ENCODE measurements around the gene DCPS. TPM values are rescaled to one million over a fixed set of nuclear protein-coding genes. Genes with fewer than 3 reads are reported as not detected.

DCPS gene
- total and polyA plus RNA-seq, 7 experiments from 2014 or later = 11.0 to 39.2 (median 17.9) TPM

GRCh38 chr11:126350836-126351235 lies 47.0 kb downstream of the DCPS start:
- H3K27ac ChIP-seq (ENCODE audit: low read depth, low read length) = no peak overlapping the region
- POLR2A ChIA-PET = no interaction called here
- Mint-ChIP-seq H3K27ac (peak overlapping the region in 3 of 9 donors; percentile 7 to 59 (median 34)), H3K36me3 (peaks cover 0 to 18% (median 4%) of the 10 kb centered on the region in 5 donors), H3K4me3 (no peak overlapping the region), H3K27me3 (no peaks in the 10 kb centered on the region), H3K4me1 (peaks cover 25 to 57% (median 33%) of the 10 kb centered on the region in 7 donors), H3K9me3 (peaks cover 0 to 4% (median 0%) of the 10 kb centered on the region in 11 donors)
- no peak for DNase-seq
- H3K4me3 ChIP-seq (ENCODE audit: low read length) = no peak overlapping the region
- peaks cover 0 to 13% (median 0%) of the 10 kb centered on the region in 3 experiments for H3K36me3 ChIP-seq (ENCODE audit: control insufficient read depth in 2 of 3, insufficient read depth in 3 of 3, low read length in 3 of 3)
- H3K4me1 ChIP-seq (ENCODE audit: control insufficient read depth in 2 of 2, insufficient read depth in 2 of 2, low read length in 2 of 2) = peaks cover 4 to 9% of the 10 kb centered on the region in 2 donors
- intact Hi-C loops (cut with micrococcal nuclease) = loop anchor here in 1 of 2 donors (10.0 kb wide), 1 partner anchor 466 kb away; the partner anchor contains the start of gene HYLS1
- H3K9me3 ChIP-seq (ENCODE audit: control insufficient read depth in 2 of 3, low read length in 3 of 3) = no peaks in the 10 kb centered on the region
- CTCF ChIA-PET = no interaction called here
- ATAC-seq = no peak
- no peaks in the 10 kb centered on the region for H3K27me3 ChIP-seq (ENCODE audit: control insufficient read depth in 2 of 2, insufficient read depth in 2 of 2, low read length in 2 of 2)

GRCh38 chr11:126352163-126352562 lies 48.3 kb downstream of the DCPS start:
- ATAC-seq (no peak), DNase-seq (no peak)
- CTCF ChIA-PET = no interaction called here
- H3K27ac ChIP-seq (ENCODE audit: low read depth, low read length) = no peak overlapping the region
- Mint-ChIP-seq H3K4me1 (peaks cover 20 to 59% (median 33%) of the 10 kb centered on the region in 7 donors), H3K9me3 (peaks cover 0 to 4% (median 0%) of the 10 kb centered on the region in 11 donors), H3K27me3 (no peaks in the 10 kb centered on the region), H3K4me3 (peak overlapping the region in 1 of 10 donors; percentile 35), H3K27ac (peak overlapping the region in 1 of 9 donors; percentile 76), H3K36me3 (peaks cover 0 to 18% (median 4%) of the 10 kb centered on the region in 5 donors)
- POLR2A ChIA-PET = no interaction called here
- H3K36me3 ChIP-seq (ENCODE audit: control insufficient read depth in 2 of 3, insufficient read depth in 3 of 3, low read length in 3 of 3) = peaks cover 0 to 11% (median 0%) of the 10 kb centered on the region in 3 experiments
- no peaks in the 10 kb centered on the region for H3K9me3 ChIP-seq (ENCODE audit: control insufficient read depth in 2 of 3, low read length in 3 of 3)
- intact Hi-C loops (cut with micrococcal nuclease) = loop anchor here in 1 of 2 donors (10.0 kb wide), 1 partner anchor 467 kb away; the partner anchor contains the start of gene HYLS1
- H3K4me1 ChIP-seq (ENCODE audit: control insufficient read depth in 2 of 2, insufficient read depth in 2 of 2, low read length in 2 of 2) = peaks cover 8 to 14% of the 10 kb centered on the region in 2 donors
- no peaks in the 10 kb centered on the region for H3K27me3 ChIP-seq (ENCODE audit: control insufficient read depth in 2 of 2, insufficient read depth in 2 of 2, low read length in 2 of 2)
- no peak overlapping the region for H3K4me3 ChIP-seq (ENCODE audit: low read length)

GRCh38 chr11:126352934-126353801 lies 49.3 kb downstream of the DCPS start:
- H3K36me3 ChIP-seq (ENCODE audit: control insufficient read depth in 2 of 3, insufficient read depth in 3 of 3, low read length in 3 of 3) = peaks cover 0 to 7% (median 0%) of the 10 kb centered on the region in 3 experiments
- ATAC-seq (peak; percentile 26), DNase-seq (no peak)
- Mint-ChIP-seq H3K27ac (peak overlapping the region in 5 of 9 donors; percentile 43 to 76 (median 64)), H3K36me3 (peaks cover 0 to 18% (median 4%) of the 10 kb centered on the region in 5 donors), H3K27me3 (no peaks in the 10 kb centered on the region), H3K9me3 (peaks cover 0 to 4% (median 0%) of the 10 kb centered on the region in 11 donors), H3K4me3 (peak overlapping the region in 9 of 10 donors; percentile 34 to 90 (median 51)), H3K4me1 (peaks cover 20 to 59% (median 33%) of the 10 kb centered on the region in 7 donors)
- POLR2A ChIA-PET = no interaction called here
- H3K4me3 ChIP-seq (ENCODE audit: low read length) = no peak overlapping the region
- no peaks in the 10 kb centered on the region for H3K9me3 ChIP-seq (ENCODE audit: control insufficient read depth in 2 of 3, low read length in 3 of 3)
- no peaks in the 10 kb centered on the region for H3K27me3 ChIP-seq (ENCODE audit: control insufficient read depth in 2 of 2, insufficient read depth in 2 of 2, low read length in 2 of 2)
- H3K27ac ChIP-seq (ENCODE audit: low read depth, low read length) = no peak overlapping the region
- H3K4me1 ChIP-seq (ENCODE audit: control insufficient read depth in 2 of 2, insufficient read depth in 2 of 2, low read length in 2 of 2) = peaks cover 8 to 14% of the 10 kb centered on the region in 2 donors
- CTCF ChIA-PET = interaction anchor here (0.6 kb wide), 1 partner anchor 51 kb away, joined by 8 read pairs; no protein-coding TSS in a partner anchor
- intact Hi-C loops (cut with micrococcal nuclease) = loop anchor here in 1 of 2 donors (1.0 to 10.0 kb wide), 2 partner anchors 35 to 468 kb away; partner anchors contain the start of gene HYLS1

- Histone ChIP-seq H3K36me3 (ENCODE audit: control insufficient read depth in 2 of 3, insufficient read depth in 3 of 3, low read length in 3 of 3) (no peaks in the 10 kb centered on the region), H3K9me3 (ENCODE audit: control insufficient read depth in 2 of 3, low read length in 3 of 3) (no peaks in the 10 kb centered on the region), H3K27me3 (ENCODE audit: control insufficient read depth in 2 of 2, insufficient read depth in 2 of 2, low read length in 2 of 2) (no peaks in the 10 kb centered on the region), H3K4me1 (ENCODE audit: control insufficient read depth in 2 of 2, insufficient read depth in 2 of 2, low read length in 2 of 2) (peaks cover 8 to 14% of the 10 kb centered on the region in 2 donors), H3K4me3 (ENCODE audit: low read length) (peak overlapping the region; percentile 74), H3K27ac (ENCODE audit: low read depth, low read length) (peak overlapping the region; percentile 51)
- Mint-ChIP-seq H3K36me3 (peaks cover 0 to 18% (median 4%) of the 10 kb centered on the region in 5 donors), H3K4me3 (peak overlapping the region; percentile 77 to 95 (median 88)), H3K9me3 (peaks cover 0 to 4% (median 0%) of the 10 kb centered on the region in 11 donors), H3K4me1 (peaks cover 21 to 46% (median 29%) of the 10 kb centered on the region in 7 donors), H3K27ac (peak overlapping the region in 7 of 9 donors; percentile 19 to 91 (median 69)), H3K27me3 (no peaks in the 10 kb centered on the region)
- POLR2A ChIA-PET = interaction anchor here (1.2 kb wide), 1 partner anchor 86 kb away, joined by 3 read pairs; the partner anchor contains the start of genes FOXRED1 and SRPRA
- DNase-seq (peak in 1 of 9 donors; percentile 6), ATAC-seq (peak; percentile 2)
- intact Hi-C loops (cut with micrococcal nuclease) = loop anchor here (1.0 to 10.0 kb wide), 6 partner anchors 50 to 470 kb away; partner anchors contain the start of genes DCPS (in 2 of the 2), HYLS1 (in 2 of the 2), FAM118B (in 1 of the 2) and FOXRED1 (in 1 of the 2)
- CTCF ChIA-PET = interaction anchor here (1.0 kb wide), 1 partner anchor 126 kb away, joined by 4 read pairs; no protein-coding TSS in a partner anchor
Observed at GRCh38 chr11:126354631-126355323, 50.9 kb downstream of the DCPS start.

GRCh38 chr11:126355324-126355925 lies 51.6 kb downstream of the DCPS start, which contains the start of gene ST3GAL4:
Gene ST3GAL4, plus strand, starts transcription at chr11:126355686. Its CDS starts 50,470 bp downstream, at chr11:126406156.
- H3K27me3 Mint-ChIP-seq = no peaks in the 10 kb centered on the region
- intact Hi-C loops (cut with micrococcal nuclease) = loop anchor here (1.0 to 10.0 kb wide), 6 partner anchors 51 to 471 kb away; partner anchors contain the start of genes DCPS (in 2 of the 2), HYLS1 (in 2 of the 2), FAM118B (in 1 of the 2) and FOXRED1 (in 1 of the 2)

More at GRCh38 chr11:126355324-126355925, 51.6 kb downstream of the DCPS start, which contains the start of gene ST3GAL4:
- DNase-seq = peak; percentile 8 to 83 (median 36)
- ChIA-PET POLR2A (interaction anchor here (1.2 kb wide), 1 partner anchor 87 kb away, joined by 3 read pairs; the partner anchor contains the start of genes FOXRED1 and SRPRA), CTCF (interaction anchor here (1.0 kb wide), 2 partner anchors 19 to 125 kb away, joined by 3 to 4 read pairs; no protein-coding TSS in a partner anchor)
- H3K27me3 ChIP-seq (ENCODE audit: control insufficient read depth in 2 of 2, insufficient read depth in 2 of 2, low read length in 2 of 2) = no peaks in the 10 kb centered on the region
- Mint-ChIP-seq H3K4me3 (peak within 1 kb of the TSS; percentile 77 to 95 (median 88)), H3K4me1 (peaks cover 21 to 46% (median 29%) of the 10 kb centered on the region in 7 donors), H3K36me3 (peaks cover 0 to 17% (median 4%) of the 10 kb centered on the region in 5 donors), H3K9me3 (peaks cover 0 to 4% (median 0%) of the 10 kb centered on the region in 11 donors), H3K27ac (peak within 1 kb of the TSS in 8 of 9 donors; percentile 19 to 91 (median 62))
- H3K9me3 ChIP-seq (ENCODE audit: control insufficient read depth in 2 of 3, low read length in 3 of 3) = no peaks in the 10 kb centered on the region
- H3K27ac ChIP-seq (ENCODE audit: low read depth, low read length) = peak within 1 kb of the TSS; percentile 51
- peak; percentile 77 for ATAC-seq
- H3K36me3 ChIP-seq (ENCODE audit: control insufficient read depth in 2 of 3, insufficient read depth in 3 of 3, low read length in 3 of 3) = no peaks in the 10 kb centered on the region
- peak within 1 kb of the TSS; percentile 74 for H3K4me3 ChIP-seq (ENCODE audit: low read length)
- peaks cover 8 to 14% of the 10 kb centered on the region in 2 donors for H3K4me1 ChIP-seq (ENCODE audit: control insufficient read depth in 2 of 2, insufficient read depth in 2 of 2, low read length in 2 of 2)

All from naive thymus-derived CD4-positive, alpha-beta T cell (primary cell).